MM.1S (cell line): ENCODE measurements around the gene MINDY3.

Experiments used
- DNase-seq: peaks from one replicate; pipeline ENCODE4 v3.0.0-alpha.2; 2015
- H2AFZ ChIP-seq: fragments of 300-600 bp; sonication (generic); 2 replicates; pipeline ENCODE4 v1.6.0; 2016; ENCODE audit warnings: antibody characterized with exemption, low read length
- H3F3A ChIP-seq: fragments of 300-600 bp; sonication (generic); 2 replicates; pipeline ENCODE4 v1.6.1; 2016; ENCODE audit warnings: mild to moderate bottlenecking, antibody characterized with exemption, low read length, moderate library complexity, mixed read lengths; ENCODE audit not compliant: insufficient read depth
- H3K27ac ChIP-seq: fragments of 300-600 bp; sonication (generic); 2 replicates; pipeline ENCODE4 v1.5.1; 2016; ENCODE audit warnings: mild to moderate bottlenecking, low read length
- H3K27me3 ChIP-seq: fragments of 300-600 bp; sonication (generic); replicated peaks from 2 replicates; pipeline ENCODE4 v1.6.0; 2016; ENCODE audit warnings: low read length; ENCODE audit not compliant: insufficient read depth
- H3K36me3 ChIP-seq: fragments of 300-600 bp; sonication (generic); replicated peaks from 2 replicates; pipeline ENCODE4 v1.6.1; 2016; ENCODE audit warnings: mild to moderate bottlenecking, low read length, mixed read lengths; ENCODE audit not compliant: insufficient read depth
- H3K4me1 ChIP-seq: fragments of 300-600 bp; sonication (generic); 2 replicates; pipeline ENCODE4 v1.6.1; 2016; ENCODE audit warnings: low read length, mixed read lengths
- H3K4me2 ChIP-seq: fragments of 300-600 bp; sonication (generic); 2 replicates; pipeline ENCODE4 v1.6.0; 2016; ENCODE audit warnings: low read depth, low read length
- H3K4me3 ChIP-seq: fragments of 300-600 bp; sonication (generic); 2 replicates; pipeline ENCODE4 v1.5.1; 2016; ENCODE audit warnings: low read length, mixed read lengths
- H3K79me2 ChIP-seq: fragments of 300-600 bp; sonication (generic); 2 replicates; pipeline ENCODE4 v1.6.1; 2016; ENCODE audit warnings: mixed run types, low read length, mixed read lengths
- H3K9ac ChIP-seq: fragments of 300-600 bp; sonication (generic); 2 replicates; pipeline ENCODE4 v1.6.1; 2016; ENCODE audit warnings: low read length, mixed read lengths
- H3K9me2 ChIP-seq: fragments of 300-600 bp; sonication (generic); replicated peaks from 2 replicates; pipeline ENCODE4 v1.6.1; 2016; ENCODE audit warnings: mild to moderate bottlenecking, low read length, mixed read lengths; ENCODE audit not compliant: insufficient read depth
- H3K9me3 ChIP-seq: fragments of 300-600 bp; sonication (generic); replicated peaks from 2 replicates; pipeline ENCODE4 v1.6.1; 2016; ENCODE audit warnings: mild to moderate bottlenecking, low read length, mixed read lengths; ENCODE audit not compliant: insufficient read depth
- H4K20me1 ChIP-seq: fragments of 300-600 bp; sonication (generic); 2 replicates; pipeline ENCODE4 v1.6.1; 2016; ENCODE audit warnings: mild to moderate bottlenecking, low read length, moderate library complexity, mixed read lengths; ENCODE audit not compliant: insufficient read depth
- EZH2 ChIP-seq: fragments of 300-600 bp; sonication (generic); optimal IDR thresholded peaks from 2 replicates; pipeline ENCODE3; 2017; ENCODE audit warnings: low read depth, mild to moderate bottlenecking, antibody characterized with exemption, low read length, mixed read lengths
- EZH2phosphoT487 ChIP-seq: fragments of 300-600 bp; sonication (generic); IDR thresholded peaks from 2 replicates; pipeline ENCODE4 v1.6.1; 2018; ENCODE audit warnings: antibody characterized with exemption, low read length
- TF ChIP-seq, protein P1 (sequence below): fragments of 300-600 bp; sonication (generic); IDR thresholded peaks from 2 replicates; pipeline ENCODE4 v1.5.1; 2016; ENCODE audit warnings: antibody characterized with exemption, low read length, mixed read lengths

MINDY3 gene

DNA sequence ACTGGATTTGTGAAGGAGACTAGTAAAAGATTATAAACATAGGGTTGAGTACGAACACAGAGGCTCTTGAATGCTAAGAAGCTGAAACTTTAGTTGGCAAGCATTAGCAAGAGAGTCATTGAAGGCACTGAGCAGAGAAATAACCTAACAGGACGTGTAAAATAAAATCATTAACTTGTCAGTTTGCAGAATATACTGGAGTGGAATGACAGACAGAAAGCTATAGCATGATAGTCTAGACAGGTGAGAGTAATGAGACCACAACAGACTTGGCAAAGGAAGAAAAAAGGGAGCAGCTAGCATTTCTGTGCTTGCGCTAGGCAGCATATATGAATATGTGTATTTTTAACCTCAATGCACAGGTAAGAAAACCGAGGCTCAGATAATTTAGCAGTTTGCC is 30.8 kb downstream of the MINDY3 start:
- Histone ChIP-seq H3F3A (no peaks in the 10 kb centered on the region), H3K27me3 (no peaks in the 10 kb centered on the region), H3K4me3 (no peak overlapping the region), H3K9ac (no peak overlapping the region), H3K9me2 (no peaks in the 10 kb centered on the region), H3K4me1 (0 out of 2 replicates have a peak, but pooled peaks cover 4% of the 10 kb centered on the region), H2AFZ (no peak overlapping the region), H3K9me3 (no peaks in the 10 kb centered on the region), H4K20me1 (no peaks in the 10 kb centered on the region), H3K36me3 (no peaks in the 10 kb centered on the region), H3K79me2 (no peaks in the 10 kb centered on the region), H3K4me2 (no peak overlapping the region), H3K27ac (no peak overlapping the region)
- TF ChIP-seq EZH2 (no peak), EZH2phosphoT487 (no peak)
- TF ChIP-seq, protein P1, sequence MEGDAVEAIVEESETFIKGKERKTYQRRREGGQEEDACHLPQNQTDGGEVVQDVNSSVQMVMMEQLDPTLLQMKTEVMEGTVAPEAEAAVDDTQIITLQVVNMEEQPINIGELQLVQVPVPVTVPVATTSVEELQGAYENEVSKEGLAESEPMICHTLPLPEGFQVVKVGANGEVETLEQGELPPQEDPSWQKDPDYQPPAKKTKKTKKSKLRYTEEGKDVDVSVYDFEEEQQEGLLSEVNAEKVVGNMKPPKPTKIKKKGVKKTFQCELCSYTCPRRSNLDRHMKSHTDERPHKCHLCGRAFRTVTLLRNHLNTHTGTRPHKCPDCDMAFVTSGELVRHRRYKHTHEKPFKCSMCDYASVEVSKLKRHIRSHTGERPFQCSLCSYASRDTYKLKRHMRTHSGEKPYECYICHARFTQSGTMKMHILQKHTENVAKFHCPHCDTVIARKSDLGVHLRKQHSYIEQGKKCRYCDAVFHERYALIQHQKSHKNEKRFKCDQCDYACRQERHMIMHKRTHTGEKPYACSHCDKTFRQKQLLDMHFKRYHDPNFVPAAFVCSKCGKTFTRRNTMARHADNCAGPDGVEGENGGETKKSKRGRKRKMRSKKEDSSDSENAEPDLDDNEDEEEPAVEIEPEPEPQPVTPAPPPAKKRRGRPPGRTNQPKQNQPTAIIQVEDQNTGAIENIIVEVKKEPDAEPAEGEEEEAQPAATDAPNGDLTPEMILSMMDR: no peak
- no peak for DNase-seq

DNA sequence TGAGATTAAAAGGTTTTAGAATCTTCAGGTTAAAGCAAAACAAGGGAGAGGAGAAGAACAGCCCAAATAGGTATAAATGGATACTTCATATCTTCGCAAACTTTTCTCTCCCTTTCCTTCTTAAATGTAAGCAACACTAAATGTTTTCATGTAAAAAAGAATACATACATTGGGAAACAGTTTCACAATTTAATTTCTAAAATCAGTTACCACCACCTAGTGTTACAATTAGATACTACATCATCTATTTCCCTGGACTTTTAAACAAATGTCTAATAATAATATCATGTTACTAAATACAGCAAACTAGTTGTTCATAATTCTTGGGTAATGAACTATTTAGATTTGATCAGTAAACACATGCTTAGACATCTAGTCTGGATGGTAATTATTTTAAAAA is 35.8 kb downstream of the MINDY3 start:
- Histone ChIP-seq H3K27me3 (no peaks in the 10 kb centered on the region), H2AFZ (no peak overlapping the region), H3K4me3 (no peak overlapping the region), H3K36me3 (no peaks in the 10 kb centered on the region), H4K20me1 (no peaks in the 10 kb centered on the region), H3K4me1 (peaks cover 46% of the 10 kb centered on the region), H3K4me2 (no peak overlapping the region), H3K9me2 (no peaks in the 10 kb centered on the region), H3K9me3 (no peaks in the 10 kb centered on the region), H3F3A (peaks cover 12% of the 10 kb centered on the region), H3K79me2 (peaks cover 25% of the 10 kb centered on the region), H3K27ac (no peak overlapping the region), H3K9ac (no peak overlapping the region)
- TF ChIP-seq EZH2: no peak
- TF ChIP-seq, protein P1: peak; percentile 66
- DNase-seq: peak; percentile 62

DNA sequence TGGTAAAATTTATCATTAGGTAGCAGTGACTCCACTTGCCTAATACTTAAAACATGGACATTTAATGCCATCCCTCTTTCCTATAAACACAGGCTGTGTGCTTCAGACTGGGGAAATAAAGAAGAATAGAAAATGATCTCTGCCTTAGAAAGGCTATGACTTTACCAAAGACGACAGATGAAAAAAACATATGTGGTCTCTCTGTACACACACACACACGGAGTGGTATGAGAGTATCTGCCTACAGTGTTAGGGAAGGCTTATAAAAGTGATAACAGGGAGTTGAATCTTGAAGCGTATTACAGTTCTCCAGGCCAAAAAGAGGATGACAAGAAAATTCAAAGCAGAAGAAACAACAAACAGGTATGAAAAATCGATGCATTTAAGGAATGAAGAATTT is 38.2 kb downstream of the MINDY3 start:
- no peak for DNase-seq
- peak overlapping the region; percentile 71; the same call in 1 of the 2 replicates for H3K4me2 ChIP-seq
- peaks cover 29% of the 10 kb centered on the region for H3K79me2 ChIP-seq
- H3K27ac ChIP-seq: peak overlapping the region; percentile 84; the same call in 1 of the 2 replicates
- no peaks in the 10 kb centered on the region for H4K20me1 ChIP-seq
- no peaks in the 10 kb centered on the region for H3K27me3 ChIP-seq
- H3F3A ChIP-seq: peaks cover 16% of the 10 kb centered on the region
- no peaks in the 10 kb centered on the region for H3K36me3 ChIP-seq
- H3K4me1 ChIP-seq: peaks cover 69% of the 10 kb centered on the region
- TF ChIP-seq EZH2 (no peak), EZH2phosphoT487 (no peak)
- TF ChIP-seq, protein P1: no peak
- no peaks in the 10 kb centered on the region for H3K9me3 ChIP-seq
- H3K4me3 ChIP-seq: no peak overlapping the region
- H3K9ac ChIP-seq: peak overlapping the region; percentile 33; the same call in 1 of the 2 replicates
- no peaks in the 10 kb centered on the region for H3K9me2 ChIP-seq
- no peak overlapping the region for H2AFZ ChIP-seq
